Measurements from ENCODE around the gene CDHR5. TPM values are rescaled to one million over a fixed set of nuclear protein-coding genes. Genes with fewer than 3 reads are reported as not detected.
"Not testable (repeated sequence)": the region's sequence is repeated elsewhere in the genome, so short reads cannot be mapped to it uniquely, and the experiment has no call there.

Gene CDHR5
- total RNA-seq, 1 experiment from 2014 or later, result 0.05 TPM

DNA sequence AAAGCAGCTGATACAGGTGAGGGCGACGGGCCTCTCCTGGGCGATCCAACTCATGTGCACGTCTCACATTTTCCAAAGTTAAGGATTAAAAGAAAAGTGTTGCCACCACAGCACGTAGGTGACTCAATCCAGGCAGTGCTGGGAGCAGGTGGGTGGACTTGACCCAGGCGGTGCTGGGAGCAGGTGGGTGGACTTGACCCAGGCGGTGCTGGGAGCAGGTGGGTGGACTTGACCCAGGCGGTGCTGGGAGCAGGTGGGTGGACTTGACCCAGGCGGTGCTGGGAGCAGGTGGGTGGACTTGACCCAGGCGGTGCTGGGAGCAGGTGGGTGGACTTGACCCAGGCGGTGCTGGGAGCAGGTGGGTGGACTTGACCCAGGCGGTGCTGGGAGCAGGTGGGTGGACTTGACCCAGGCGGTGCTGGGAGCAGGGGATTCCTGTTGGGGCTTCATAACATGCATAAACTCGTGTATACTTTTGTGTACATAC lies 23.0 kb upstream of the CDHR5 start:
- DNase-seq (ENCODE audit: extremely low read depth, low read depth), result not testable (repeated sequence)

DNA sequence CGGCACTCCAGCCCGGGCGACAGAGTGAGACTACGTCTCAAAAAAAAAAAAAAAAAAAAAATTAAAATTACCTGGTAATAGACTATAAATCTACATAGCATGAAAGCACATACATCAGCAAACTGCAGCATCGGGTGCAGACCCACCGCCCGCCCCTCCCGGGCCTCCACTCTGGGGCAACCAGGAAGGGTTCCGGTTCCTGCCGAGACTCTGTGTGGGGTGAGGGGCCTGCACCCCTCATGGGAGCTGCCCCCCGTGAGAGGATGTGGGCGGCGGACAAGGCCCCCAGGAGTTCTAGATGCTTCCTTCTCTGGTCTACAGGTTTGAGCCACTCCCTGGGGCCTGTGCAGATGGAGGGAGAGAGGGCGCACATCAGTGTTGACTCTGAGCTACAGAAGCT lies 21.5 kb upstream of the CDHR5 start:
- no peak for DNase-seq (ENCODE audit: extremely low read depth, low read depth)

DNA sequence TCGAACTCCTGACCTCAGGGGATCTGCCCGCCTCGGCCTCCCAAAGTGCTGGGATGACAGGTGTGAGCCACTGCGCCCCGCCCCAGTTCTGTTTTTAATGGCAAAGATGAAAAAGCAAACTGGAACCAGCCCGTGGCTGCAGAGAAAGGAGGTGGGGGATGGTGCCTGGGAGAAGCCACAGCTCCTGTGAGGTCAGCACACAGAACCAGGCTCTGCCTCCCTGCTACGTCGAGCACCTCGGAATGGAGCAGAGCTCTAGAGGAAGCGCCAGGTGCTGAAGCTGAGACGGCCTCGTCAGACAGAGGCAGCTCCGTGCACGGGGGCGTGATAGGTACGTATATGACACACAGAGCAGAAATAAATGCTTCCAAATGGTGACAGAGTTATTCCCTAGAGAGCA lies 20.8 kb upstream of the CDHR5 start:
- no peak for DNase-seq (ENCODE audit: extremely low read depth, low read depth)

DNA sequence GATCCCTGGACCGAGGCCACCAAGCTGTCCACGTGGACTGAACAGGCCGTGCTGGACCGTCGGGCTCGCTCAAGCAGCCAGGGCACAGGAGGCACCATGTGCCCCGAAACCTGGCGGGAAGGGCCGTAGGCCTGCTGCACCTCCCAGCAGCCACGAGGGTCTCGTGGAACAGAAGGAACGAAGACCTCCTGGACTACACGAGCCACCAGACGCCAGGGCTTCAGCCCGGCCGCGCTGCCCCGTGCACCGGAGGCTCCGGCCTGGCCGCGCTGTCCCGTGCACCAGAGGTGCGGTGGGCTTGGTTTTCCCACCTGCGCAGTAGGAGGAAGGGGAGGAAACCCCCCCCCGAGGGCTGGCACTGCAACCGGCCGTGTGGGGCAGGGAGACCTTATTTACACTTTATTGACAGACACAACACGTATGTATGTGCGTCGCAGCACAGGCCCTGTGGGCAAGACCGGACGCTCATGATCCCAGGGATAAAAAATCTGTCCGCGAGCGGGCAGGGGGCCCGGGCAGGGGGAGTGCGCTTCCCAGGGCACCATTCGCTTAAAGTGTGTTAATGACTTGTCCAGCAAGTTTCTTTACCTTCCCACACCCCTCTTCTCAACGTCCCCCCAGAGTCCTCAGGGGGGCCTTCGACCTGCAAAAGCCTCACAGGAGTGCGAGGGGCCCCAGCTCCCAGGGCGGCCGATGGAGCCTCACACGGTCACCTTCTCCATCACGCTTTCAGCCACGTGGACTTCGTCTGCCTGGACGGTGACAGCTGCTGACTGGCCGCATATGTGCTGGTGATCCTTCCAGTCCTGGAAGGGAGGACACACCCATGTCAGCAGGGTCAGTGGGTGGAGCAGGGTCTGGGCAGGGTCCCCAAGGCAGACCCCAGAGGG lies 19.3 kb upstream of the CDHR5 start:
- DNase-seq (ENCODE audit: extremely low read depth, low read depth), result no peak

DNA sequence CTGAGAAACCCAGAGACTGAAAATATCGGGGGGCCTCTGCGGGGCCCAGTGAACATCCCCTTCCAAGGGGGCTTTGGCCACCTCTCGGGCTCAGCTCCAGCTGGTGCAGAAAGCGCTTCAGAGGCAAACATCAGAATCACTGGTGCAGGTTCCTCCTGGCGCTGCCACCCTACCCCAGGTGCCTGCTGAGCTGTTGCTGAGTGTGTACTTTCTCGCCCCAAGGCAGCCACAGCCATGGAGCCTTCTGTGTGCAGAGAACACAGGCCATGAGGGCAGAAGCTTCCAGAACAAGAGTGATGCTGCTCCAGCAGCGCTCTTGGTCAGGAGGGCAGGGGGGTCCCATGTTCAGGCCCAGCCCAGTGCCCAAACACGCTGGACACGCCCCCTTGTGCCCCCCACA lies 18.6 kb upstream of the CDHR5 start:
- no peak for DNase-seq (ENCODE audit: extremely low read depth, low read depth)

DNA sequence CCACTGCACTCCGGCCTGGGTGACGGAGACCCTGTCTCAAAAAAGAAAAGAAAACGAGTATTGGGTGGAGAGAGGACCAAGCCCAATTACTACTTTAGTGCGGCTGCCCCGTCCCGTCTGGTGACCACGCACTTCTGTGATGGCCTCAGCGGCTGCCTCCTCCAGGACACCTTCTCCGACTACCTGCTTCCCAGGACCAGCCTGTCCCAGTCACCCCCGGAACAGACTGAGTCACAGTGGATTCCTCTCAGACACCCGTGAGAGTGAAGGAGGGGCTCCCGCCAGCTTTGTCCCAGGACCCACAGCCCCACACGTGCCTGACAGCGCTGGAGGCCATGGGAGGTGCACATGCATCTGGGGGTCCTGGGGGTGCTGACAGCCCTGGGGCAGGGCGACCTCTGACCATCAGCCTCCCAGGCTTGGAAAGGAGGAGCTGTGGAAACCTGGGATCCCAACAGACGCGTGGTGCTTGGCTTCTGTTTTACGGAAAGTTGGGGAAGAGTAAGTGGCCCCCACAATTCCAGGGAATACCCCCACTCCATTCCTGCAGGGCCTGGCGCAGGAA lies 17.1 kb upstream of the CDHR5 start:
- no peak for DNase-seq (ENCODE audit: extremely low read depth, low read depth)

DNA sequence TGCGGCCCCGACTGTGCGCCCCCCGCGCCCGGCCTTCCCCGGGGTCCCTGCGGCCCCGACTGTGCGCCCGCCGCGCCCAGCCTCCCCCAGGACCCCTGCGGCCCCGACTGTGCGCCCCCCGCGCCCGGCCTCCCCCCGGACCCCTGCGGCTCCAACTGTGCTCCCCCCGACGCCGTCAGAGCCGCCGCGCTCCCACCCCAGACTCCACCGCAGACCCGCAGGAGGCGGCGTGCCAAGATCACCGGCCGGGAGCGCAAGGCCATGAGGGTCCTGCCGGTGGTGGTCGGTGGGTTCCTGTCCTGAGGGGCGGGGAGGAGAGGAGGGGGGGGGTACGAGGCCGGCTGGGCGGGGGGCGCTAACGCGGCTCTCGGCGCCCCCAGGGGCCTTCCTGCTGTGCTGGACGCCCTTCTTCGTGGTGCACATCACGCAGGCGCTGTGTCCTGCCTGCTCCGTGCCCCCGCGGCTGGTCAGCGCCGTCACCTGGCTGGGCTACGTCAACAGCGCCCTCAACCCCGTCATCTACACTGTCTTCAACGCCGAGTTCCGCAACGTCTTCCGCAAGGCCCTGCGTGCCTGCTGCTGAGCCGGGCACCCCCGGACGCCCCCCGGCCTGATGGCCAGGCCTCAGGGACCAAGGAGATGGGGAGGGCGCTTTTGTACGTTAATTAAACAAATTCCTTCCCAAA lies 15.4 kb upstream of the CDHR5 start:
- no peak for DNase-seq (ENCODE audit: extremely low read depth, low read depth)

DNA sequence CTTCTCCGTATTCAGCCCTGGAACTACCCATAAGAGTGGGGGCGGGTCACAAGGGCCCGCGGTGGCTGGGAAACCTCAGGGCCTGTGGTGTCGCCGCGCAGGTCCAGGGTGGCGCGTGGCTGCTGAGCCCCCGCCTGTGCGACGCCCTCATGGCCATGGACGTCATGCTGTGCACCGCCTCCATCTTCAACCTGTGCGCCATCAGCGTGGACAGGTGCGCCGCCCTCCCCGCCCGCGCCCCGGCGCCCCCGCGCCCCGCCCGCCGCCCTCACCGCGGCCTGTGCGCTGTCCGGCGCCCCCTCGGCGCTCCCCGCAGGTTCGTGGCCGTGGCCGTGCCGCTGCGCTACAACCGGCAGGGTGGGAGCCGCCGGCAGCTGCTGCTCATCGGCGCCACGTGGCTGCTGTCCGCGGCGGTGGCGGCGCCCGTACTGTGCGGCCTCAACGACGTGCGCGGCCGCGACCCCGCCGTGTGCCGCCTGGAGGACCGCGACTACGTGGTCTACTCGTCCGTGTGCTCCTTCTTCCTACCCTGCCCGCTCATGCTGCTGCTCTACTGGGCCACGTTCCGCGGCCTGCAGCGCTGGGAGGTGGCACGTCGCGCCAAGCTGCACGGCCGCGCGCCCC lies 14.7 kb upstream of the CDHR5 start:
- no peak for DNase-seq (ENCODE audit: extremely low read depth, low read depth)

DNA sequence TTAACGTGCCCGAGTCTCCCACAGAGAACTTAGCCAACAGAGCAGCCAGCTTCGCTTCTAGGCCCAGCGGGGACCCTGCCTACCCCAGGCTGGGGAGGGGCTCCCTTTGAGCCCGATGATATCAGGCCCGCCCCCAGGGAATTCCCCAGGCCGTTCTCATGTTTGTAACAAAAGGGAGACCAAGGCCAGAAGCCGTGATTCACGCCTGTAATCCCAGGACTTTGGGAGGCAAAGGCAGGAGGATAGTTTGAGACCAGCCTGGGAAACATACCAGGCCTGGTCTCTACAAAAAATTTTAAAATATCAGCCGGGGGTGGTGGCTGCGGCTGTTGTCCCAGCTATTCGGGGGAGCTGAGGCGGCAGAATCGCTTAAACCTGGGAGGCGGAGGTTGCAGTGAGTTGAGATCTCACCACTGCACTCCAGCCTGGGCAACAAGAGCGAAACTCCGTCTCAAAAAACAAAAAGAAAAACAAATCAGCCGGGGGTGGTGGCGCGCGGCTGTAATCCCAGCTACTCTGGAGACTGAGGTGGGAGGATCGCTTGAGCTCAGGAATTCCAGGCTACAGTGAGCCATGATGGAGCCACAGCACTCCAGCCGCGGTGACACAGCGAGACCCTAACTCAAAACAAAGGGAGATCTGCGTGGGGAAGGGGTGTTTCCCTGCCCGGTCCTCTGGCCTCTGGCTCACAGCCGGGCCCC lies 14.0 kb upstream of the CDHR5 start:
- DNase-seq (ENCODE audit: extremely low read depth, low read depth), result no peak

DNA sequence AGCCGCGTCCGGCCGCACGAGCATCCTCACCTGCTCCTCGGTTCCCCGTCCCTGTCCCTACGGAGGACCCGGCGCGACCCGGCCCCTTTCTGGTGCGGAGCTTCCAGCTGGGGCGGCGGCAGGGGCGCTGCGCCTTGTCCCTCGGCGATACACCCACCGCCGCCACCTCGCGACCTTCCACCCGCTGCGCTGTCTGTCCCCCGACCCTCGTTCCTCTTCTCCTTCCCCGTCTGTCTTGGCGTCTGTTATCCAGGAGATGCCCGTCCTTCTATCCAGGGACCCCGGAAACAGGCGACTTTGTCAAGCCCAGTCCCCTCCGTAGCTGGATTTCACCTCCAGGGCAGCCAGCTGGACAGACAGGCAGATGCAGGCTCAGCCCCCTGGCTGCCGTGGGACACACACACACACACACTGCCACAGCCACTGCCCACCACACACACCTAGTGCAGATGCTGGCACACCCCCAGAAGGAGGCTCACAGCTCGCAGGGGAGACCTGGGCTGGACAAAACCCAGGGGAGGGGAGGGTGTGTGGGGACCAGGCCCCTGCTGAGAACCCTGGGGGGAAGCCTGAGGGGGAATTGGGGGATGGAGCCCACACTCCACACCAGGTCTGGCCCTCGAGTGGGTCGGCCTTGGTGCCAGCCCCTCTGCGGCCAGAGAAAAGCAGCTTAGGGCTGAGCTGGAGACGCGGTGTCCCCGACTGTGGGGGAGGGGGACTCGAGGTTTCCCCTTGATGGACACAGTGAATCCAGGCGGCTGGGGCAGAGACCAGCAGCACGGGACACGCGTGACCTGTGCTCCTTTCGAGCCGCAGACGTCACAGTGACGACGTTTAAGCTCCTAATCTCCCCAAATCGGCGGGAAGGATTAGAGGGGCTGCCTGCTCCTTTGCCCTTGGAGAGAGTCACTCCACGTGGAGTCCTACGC lies 13.1 kb upstream of the CDHR5 start:
- no peak for DNase-seq (ENCODE audit: extremely low read depth, low read depth)

DNA sequence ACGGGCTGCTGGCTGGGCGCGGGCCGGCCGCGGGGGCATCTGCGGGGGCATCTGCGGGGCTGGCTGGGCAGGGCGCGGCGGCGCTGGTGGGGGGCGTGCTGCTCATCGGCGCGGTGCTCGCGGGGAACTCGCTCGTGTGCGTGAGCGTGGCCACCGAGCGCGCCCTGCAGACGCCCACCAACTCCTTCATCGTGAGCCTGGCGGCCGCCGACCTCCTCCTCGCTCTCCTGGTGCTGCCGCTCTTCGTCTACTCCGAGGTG lies 12.5 kb upstream of the CDHR5 start:
- DNase-seq (ENCODE audit: extremely low read depth, low read depth), result no peak

DNA sequence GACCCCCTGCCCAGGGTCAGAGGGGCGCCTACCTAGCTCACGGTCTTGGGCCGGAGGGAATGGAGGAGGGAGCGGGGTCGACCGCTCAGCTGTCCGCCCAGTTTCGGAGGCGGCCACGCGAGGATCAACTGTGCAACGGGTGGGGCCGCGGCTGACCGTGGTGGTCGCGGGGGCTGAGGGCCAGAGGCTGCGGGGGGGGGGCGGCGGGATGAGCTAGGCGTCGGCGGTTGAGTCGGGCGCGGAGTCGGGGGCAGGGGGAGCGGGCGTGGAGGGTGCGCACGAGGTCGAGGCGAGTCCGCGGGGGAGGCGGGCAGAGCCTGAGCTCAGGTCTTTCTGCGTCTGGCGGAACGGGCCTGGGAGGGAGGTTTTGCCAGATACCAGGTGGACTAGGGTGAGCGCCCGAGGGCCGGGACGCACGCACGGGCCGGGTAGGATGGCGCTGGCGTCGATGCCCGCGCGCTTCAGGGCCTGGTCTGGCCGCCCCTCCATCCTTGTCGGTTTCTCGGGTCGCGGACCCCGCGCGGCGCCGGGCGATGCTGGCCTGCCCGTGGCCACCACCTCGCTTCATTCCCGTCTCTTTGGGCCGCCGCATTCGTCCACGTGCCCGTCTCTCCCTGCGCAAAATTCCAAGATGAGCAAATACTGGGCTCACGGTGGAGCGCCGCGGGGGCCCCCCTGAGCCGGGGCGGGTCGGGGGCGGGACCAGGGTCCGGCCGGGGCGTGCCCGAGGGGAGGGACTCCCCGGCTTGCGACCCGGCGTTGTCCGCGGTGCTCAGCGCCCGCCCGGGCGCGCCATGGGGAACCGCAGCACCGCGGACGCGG lies 12.0 kb upstream of the CDHR5 start, which contains the start of gene DRD4:
TSS of gene DRD4 (plus strand) at position 759 of the 822 bp plus-strand sequence. CDS start at position 795, 36 bp downstream.
- DNase-seq (ENCODE audit: extremely low read depth, low read depth), result no peak

DNA sequence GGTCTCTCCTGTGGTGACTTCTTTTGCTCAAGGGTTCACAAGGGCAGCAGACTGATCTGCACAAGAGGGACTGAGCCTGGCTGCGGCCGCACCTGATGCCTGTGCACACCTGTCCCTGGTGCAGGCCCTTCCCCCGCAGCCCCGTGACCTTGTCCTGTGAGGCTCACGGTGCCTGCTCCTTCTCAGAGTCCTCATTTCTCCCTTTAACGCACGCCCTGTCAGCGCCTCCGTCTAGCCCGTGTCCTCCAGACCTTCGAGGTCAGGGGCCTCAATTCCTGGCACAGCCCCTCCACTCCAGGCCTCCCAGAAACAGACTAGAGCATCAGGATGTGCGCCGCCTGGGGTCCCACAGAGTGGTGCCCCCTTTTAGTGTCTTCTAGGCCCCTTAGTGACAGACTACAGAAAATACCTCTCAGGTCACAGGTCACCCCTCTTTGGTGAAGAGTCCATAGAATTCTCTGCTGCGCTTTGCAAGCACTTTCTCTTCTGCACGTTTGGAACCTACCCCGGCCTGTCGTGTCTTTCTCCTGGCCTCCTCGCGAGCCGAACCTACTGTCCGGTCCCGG lies 11.3 kb upstream of the CDHR5 start:
- DNase-seq (ENCODE audit: extremely low read depth, low read depth), result no peak

DNA sequence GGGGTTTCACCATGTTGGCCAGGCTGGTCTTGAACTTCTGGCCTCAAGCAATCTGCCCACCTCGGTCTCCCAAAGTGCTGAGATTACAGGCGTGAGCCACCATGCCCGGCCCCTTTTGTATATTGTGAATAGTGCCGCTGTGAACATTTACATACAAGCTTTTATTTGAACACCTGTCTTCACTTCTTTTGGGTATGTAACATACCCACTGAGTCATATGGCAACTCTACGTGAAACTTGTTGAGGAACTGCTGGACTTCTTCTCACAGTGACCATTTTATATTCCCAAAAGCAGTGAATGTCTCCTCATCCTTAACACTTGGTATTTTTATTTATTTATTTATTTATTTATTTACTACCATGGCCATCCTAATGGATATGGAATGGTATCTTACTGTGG lies 6.1 kb upstream of the CDHR5 start:
- no peak for DNase-seq (ENCODE audit: extremely low read depth, low read depth)

DNA sequence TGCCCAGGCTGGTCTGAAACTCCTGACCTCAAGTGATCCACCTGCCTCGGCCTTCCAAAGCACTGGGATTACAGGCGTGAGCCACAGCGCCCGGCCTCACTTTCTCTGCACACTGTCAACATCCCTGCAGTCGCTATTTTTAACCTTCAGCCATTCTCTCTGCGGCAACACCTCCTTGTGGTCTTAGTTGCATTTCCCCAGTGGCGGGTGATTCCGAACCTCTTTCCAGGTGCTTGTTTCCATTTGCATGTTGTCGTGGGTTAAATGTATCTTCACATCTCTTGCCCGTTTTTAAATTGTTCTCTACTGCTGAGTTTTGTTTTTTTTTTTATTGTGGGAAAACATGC lies 4.5 kb upstream of the CDHR5 start:
- no peak for DNase-seq (ENCODE audit: extremely low read depth, low read depth)

DNA sequence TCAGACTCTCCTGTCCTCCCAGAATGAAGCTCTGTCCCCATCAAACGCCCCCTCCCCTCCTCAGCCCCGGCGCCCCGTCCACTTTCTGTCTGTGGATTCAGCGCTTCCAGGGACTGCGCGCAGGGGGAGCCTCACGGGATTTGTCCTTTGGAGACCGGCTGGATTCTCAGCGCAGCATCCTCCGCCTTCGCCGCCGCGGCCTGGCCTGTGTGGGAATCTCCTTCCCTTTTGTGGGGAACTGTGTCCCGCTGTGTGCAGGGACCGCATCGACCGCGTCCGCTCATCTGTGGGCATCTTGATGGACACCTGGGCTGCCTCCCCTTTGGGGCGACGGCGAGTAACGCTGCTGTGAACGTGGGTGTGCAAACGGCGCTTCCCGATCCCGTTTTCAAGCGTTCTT lies 3.3 kb upstream of the CDHR5 start:
- no peak for DNase-seq (ENCODE audit: extremely low read depth, low read depth)

DNA sequence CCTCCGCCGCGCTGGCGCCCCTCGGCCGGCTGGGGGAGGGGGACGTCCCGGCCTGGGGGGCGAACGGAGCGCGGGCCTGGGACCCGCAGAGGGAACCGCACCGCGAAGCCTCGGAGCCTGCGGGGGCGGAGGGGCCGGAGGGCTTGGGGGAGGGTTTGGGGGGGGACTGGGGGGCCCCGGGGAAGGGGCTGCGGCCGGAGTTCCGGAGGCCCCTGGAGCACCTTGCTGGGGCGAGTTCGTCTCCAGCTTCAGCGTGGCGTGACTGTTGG lies 2.5 kb upstream of the CDHR5 start:
- no peak for DNase-seq (ENCODE audit: extremely low read depth, low read depth)

DNA sequence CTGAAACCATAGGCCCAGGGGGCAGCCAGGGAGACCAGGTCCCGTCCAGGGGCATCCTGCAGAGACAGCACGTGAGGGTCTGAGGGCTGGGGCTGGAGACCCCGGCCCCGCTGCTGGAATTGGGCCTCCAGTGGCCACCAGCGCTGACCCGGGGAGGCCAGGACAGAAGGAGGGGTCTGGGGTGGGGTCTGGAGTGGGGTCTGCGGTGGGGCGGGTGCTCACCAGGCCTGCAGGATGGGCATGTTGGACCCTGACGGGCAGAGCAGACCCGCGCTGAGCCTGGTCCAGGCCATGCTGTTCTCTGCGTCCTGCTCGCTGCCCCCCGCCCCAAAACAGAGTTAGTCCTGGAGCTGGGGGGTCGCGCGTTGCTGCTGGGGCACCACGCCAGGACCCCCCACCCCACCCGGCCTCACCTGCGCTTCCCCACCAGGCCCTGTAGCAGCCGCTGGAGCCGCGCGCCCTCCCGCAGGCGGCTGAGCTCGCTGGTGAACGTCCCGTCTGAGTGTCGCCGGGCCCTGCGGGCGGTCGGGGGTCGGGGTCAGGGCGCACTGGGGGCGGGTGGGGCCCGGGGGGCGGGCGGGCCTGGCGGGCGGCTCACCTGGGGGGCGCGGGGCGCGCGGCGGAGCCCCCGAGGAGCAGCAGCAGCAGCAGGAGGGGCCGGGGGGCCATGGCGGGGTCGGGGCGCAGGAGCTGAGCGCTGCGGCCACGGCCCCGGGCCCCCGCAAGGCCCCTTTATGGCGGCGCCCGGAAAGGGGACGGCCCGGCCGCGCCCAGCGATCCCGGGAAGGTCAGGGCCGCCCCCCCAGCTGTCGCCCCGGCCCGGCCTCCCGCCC lies 1.9 kb upstream of the CDHR5 start, which contains the start of gene SCT:
TSS of gene SCT (minus strand) at position 707 of the 833 bp plus-strand sequence. CDS start at position 669, 38 bp downstream.
- no peak for DNase-seq (ENCODE audit: extremely low read depth, low read depth)
